Left forelimb (tissue), 1 donor: Measurements from ENCODE around the gene PTPN20.
A peak's percentile ranks its signal among the peaks of the same experiment; 100 is the strongest.

Experiments
- DNase-seq: peaks from one replicate; pipeline ENCODE4 v3.0.0-alpha.2; 2018; ENCODE audit warnings: low spot score

The PTPN20 gene

DNA sequence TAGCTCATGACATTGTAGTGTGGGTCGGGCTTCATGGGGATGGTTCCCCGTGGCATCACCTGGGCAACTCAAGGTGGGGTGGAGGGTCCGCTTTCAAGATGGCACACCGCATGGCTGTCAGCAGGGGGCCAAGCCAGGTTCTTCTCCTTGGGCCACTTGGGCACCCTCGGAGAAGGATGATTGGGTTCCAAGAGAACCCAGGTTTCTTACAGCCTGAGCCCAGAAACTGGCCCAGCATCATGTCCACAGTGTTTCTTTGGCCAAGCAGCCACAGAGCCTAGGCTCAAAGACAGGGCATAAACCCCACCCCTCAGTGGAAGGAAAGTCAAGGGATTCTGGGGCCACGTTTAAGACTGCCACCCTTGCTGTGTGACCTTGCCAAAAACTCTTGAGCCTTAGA, 110.6 kb downstream of the PTPN20 start:
- no peak for DNase-seq

DNA sequence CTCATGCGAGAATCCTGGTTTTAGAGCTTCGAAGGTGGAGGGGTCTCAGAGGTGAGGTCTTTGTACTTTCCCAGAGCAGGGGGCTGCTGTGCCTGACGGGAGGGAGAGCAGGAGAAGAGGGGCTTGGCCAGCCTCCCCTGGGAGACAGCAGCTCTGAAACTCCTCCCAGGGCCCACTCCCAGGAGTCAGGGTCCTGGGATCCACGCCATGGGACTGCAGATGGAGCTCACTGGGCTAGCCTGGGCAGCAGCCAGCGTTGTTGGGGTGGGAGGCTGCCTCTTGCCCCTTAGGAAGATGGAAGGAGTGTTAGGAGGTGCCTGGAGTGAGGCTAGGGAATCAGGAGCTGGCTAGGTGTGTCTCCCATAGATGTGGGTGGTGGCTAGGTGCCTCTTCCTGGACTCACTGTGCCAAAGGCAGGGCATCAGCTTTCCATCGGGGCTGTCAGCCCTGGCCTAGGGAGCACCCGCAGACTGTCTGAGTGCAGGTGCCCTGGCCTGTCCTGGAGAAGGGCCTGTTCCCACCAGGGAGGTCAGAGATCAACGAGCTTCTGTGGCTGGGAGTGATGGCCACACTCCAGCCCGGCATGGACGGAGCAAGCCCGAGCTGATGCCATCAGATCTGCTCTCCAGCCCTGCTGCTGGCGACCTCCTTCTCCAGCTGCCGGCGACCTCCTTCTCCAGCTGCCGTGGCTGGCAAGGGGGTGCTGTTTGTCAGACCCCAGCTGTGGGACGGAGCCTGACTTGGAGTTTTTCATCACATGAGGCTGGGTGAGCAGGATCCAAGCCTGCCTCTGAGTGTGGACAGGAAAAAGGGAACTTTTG, 111.3 kb downstream of the PTPN20 start:
- DNase-seq, result peak; percentile 66

GRCh38 chr10:47023237-47024045, 112.2 kb downstream of the PTPN20 start:
- peak; percentile 63 for DNase-seq

DNA sequence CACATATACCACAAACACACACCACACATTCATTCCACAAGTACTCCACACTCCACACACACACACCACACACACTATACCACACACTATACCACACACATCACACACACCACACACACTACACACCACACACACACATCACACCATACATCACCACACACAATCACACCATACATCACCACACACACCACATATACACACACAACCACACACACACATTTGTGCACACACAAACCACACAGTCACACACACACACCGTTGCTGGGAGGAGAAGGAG, 112.8 kb downstream of the PTPN20 start:
- no peak for DNase-seq

DNA sequence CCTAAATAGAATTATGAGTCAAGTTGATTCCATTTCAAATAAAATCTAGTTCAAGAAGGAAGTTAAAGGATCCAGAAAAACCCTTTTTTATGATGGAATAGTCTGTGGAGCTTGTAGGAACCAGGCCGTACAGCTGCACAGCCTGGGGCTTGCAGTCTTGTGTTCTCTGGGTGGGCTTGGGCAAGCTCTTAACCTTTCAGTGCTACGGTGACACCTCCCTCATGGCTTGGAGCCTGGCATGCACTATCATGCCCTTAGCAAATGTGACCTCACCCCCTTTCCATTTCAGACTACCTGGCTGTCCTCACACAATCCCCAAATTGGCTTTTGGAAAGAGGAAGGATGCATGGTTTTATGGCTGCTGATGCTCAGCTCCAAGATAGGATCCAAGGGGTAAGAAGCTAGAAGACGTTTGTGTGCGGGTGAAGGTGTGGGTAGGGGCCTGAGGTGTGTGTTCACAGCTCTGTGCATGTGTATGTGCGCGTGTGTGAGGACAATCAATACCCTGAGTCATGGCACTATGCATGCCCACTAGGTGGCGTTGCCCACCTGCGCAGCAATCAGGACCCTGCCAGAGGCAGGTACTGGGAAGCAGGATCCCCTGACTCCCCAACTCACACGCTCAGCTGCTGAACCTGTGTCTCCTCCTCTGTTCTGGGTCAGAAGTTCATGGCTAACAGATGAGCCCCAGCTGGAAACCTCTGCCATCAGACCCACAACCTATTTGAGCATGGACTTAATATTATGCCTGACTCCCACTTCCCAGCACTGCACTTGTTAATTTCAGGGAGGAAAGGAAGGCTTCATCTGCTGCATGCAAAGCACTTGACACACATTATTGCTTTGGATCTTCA, 113.4 kb downstream of the PTPN20 start:
- peak; percentile 75 for DNase-seq

GRCh38 chr10:47025253-47025539, 114.0 kb downstream of the PTPN20 start:
- peak; percentile 69 for DNase-seq

DNA sequence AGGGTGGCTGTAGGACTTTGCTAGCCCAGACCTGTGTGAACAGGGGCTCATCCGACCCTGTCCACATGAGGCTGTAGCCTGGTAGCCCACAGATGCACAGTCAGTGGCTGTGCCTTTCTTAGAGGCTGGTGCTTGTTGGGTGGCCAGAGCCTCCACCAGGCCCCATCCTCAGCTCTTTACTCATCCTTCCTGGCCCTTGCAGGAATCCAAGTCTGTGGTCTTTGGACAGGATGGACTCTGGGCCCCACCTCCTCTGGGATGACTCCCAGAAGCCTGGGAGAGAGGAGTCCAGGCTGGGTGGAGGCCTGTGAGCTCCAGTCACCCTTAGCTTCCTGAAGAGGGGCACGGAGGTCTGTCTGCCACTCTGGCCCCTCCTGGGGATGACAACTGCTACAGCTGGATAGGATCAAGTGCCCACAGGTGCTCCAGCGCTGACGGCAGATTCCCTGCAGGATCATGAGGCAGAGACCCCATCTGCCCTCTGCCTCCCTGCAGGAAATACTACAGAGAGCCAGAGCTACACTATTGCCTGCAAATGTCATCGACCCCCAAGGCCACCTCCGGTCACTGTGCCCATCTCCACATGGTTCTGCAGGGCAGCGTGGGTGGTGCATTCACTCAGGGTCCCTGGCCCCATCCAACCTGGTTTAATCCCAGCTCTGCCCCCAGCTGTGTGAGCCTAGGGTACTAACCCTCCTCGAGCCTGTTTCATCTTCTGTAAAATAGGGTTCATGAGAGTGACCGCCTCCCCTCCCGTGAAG, 114.5 kb downstream of the PTPN20 start:
- peak; percentile 51 for DNase-seq

DNA sequence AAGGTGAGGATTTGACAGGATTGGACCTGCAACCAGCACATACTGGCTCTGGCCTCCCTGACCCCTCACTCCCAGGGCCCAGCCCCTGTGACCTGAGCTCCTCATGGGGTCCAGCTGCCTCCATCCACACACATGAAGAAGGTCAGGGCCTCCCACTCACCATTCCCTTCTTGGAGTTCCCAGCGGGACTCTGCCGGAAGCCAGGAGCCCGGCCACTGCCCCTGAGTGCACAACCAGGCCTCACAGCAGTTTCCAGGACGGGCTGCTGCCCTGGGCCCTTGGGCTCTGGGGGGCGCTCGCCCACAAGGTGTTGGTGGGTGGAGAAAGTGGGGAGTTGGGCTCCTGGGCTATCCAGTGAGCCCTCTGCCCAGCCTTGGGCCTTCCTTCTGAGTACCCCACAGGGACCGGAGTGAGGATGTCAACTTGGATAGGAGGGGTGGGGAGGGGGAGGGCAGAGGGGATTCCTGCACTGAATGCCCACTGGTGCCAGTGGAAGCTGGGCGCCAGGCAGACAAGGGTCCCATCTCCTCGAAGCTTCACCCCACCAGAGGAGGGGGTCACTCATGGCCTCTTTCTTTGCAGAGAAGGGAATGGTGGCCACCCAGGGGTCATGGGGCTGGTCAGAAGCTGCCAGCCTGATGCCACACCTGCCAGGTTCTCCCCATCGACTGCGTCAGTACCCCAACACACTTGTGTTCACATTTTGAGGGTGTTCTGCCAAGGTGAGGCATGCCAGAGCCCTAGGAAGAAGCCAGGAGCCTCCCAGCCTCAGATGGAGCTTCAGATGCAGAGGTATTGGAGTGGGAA, 115.3 kb downstream of the PTPN20 start:
- peak; percentile 52 for DNase-seq

GRCh38 chr10:47027108-47027783, 116.0 kb downstream of the PTPN20 start:
- peak; percentile 60 for DNase-seq

DNA sequence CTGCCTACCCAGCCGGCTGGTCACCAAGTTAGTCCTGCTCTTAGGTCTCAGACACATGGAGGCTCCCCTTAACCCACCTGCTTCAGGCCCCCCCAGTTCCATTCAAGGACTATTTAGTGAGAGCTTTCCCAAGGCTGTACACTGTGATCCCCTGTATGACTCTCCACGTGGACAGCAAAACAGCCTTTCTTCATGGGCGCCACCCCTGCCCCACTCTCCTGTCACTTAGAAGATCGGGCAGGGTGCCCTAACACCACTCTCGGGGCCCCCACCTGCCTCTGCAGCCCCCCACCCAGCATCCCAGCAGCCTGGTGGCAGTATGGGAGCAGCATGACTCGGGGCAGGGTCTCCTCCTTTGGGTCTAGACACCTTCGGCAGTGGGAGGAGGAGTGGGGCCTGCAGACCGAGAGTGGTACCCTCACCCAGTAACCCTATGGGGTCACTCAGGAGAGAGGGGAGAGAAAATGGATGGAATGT, 116.6 kb downstream of the PTPN20 start:
- peak; percentile 51 for DNase-seq

GRCh38 chr10:47028466-47028865, 117.2 kb downstream of the PTPN20 start:
- DNase-seq, result peak; percentile 60

- DNase-seq, result peak; percentile 45
Observed at GRCh38 chr10:47029181-47030009, 118.2 kb downstream of the PTPN20 start.

GRCh38 chr10:47030191-47030703, 119.0 kb downstream of the PTPN20 start:
- DNase-seq, result peak; percentile 68

DNA sequence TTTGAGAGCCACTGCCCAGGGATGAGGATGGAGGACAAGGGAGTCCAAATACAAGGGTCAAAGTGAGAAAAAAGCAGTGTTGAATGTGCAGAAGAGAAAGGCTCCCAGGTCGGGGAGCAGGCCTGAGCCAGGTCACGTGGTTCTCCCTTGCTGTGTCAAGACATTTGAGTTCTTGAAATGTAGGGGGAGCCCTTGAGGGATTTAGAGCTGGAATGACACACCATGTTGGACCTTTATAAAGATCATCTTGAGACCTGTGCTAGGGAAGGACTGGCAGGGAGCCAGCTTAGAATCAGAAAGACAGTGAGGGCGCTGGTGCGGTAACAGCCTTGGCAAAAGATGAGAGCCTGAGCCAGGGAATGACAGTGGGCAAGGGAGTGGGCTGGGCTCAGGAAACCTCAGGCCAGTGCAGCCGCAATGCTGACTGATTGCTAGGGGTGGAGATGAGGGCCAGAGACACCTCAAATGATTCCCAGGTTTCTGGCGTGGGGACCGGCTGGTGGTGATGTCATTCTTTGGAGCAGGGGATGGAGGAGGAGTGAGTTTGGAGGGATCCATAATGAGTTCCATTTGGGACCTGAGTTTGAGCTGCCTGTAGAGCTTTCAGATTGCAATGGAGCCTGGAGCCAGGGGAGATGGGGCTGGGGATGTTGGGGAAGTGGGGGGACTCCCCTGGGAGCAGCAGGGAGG, 120.1 kb downstream of the PTPN20 start:
- peak; percentile 79 for DNase-seq

- no peak for DNase-seq
Observed at GRCh38 chr10:47031901-47032465, 120.8 kb downstream of the PTPN20 start.

DNA sequence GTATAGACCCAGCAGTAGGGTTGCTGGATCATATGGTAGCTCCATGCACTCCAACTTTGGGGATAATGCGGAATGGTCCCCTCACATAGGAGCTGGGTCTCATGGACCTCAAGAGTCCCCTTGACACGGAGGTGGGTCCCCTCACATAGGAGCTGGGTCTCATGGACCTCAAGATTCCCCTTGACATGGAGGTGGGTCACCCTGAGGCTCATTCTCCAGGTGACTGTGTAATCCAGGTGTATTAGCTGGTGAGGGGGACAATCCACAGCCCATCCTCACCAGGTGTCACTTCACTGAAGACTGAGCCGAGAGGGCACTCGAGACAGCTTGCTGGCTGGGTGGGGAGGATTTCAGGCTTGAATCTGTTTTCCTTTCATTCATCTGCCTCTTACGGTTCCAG, 121.9 kb downstream of the PTPN20 start:
- DNase-seq, result peak; percentile 36

GRCh38 chr10:47033541-47034270, 122.5 kb downstream of the PTPN20 start:
- DNase-seq, result peak; percentile 20
